Ectodermal cell (in vitro differentiated cells): ENCODE data around the gene DGKD.

Experiments
- H3K27ac ChIP-seq: 2 replicates; pipeline ENCODE4 v1.7.0; 2013; ENCODE audit warnings: mild to moderate bottlenecking, low read depth, low read length; ENCODE audit not compliant: insufficient read depth, poor library complexity, severe bottlenecking
- H3K27me3 ChIP-seq: 2 replicates; pipeline ENCODE4 v1.7.0; 2013; ENCODE audit warnings: mild to moderate bottlenecking, low read length; ENCODE audit not compliant: insufficient read depth, control insufficient read depth, poor library complexity, severe bottlenecking
- H3K36me3 ChIP-seq: one replicate; pipeline ENCODE4 v1.7.0; 2013; ENCODE audit warnings: low read length; ENCODE audit not compliant: control insufficient read depth, insufficient read depth
- H3K4me1 ChIP-seq: one replicate; pipeline ENCODE4 v1.7.0; 2013; ENCODE audit warnings: low read length; ENCODE audit not compliant: control insufficient read depth, insufficient read depth
- H3K4me3 ChIP-seq: 2 replicates; pipeline ENCODE4 v1.7.0; 2013; ENCODE audit warnings: low read depth, low read length, control low read depth; ENCODE audit not compliant: insufficient read depth
- H3K9me3 ChIP-seq: 2 replicates; pipeline ENCODE4 v1.7.0; 2013; ENCODE audit warnings: mild to moderate bottlenecking, low read length, moderate library complexity; ENCODE audit not compliant: control insufficient read depth
- WGBS, 2 experiments: methylation state at CpG; one replicate each; pipeline ENCODE4 v1.1.7; 2013; ENCODE audit warnings: missing lambda C conversion rate in 2 of 2; 5-methylcytosine and 5-hydroxymethylcytosine counted together

Gene DGKD

GRCh38 chr2:233456111-233456510 is 101.8 kb downstream of the DGKD start:
- no peak overlapping the region for H3K4me3 ChIP-seq
- no peaks in the 10 kb centered on the region for H3K9me3 ChIP-seq
- H3K4me1 ChIP-seq = no peaks in the 10 kb centered on the region
- H3K36me3 ChIP-seq = no peaks in the 10 kb centered on the region
- no peaks in the 10 kb centered on the region for H3K27me3 ChIP-seq
- WGBS, 2 experiments = 94 to 97% methylated on average over 11 of the region's 11 CpGs
- H3K27ac ChIP-seq = no peak overlapping the region

GRCh38 chr2:233456934-233457333 is 102.6 kb downstream of the DGKD start:
- no peaks in the 10 kb centered on the region for H3K4me1 ChIP-seq
- H3K27me3 ChIP-seq = no peaks in the 10 kb centered on the region
- 57 to 69% methylated on average over 3 to 5 of the region's 5 CpGs for WGBS, 2 experiments
- H3K4me3 ChIP-seq = no peak overlapping the region
- no peak overlapping the region for H3K27ac ChIP-seq
- H3K9me3 ChIP-seq = no peaks in the 10 kb centered on the region
- no peaks in the 10 kb centered on the region for H3K36me3 ChIP-seq

GRCh38 chr2:233457356-233457755 is 103.1 kb downstream of the DGKD start:
- Histone ChIP-seq H3K36me3 (no peaks in the 10 kb centered on the region), H3K27me3 (no peaks in the 10 kb centered on the region), H3K4me1 (no peaks in the 10 kb centered on the region), H3K27ac (no peak overlapping the region), H3K9me3 (no peaks in the 10 kb centered on the region), H3K4me3 (no peak overlapping the region)
- WGBS, 2 experiments = 94 to 97% methylated on average over 5 of the region's 5 CpGs

- H3K4me3 ChIP-seq = no peak overlapping the region
- H3K27ac ChIP-seq = no peak overlapping the region
- H3K36me3 ChIP-seq = no peaks in the 10 kb centered on the region
- H3K4me1 ChIP-seq = no peaks in the 10 kb centered on the region
- WGBS, 2 experiments = 94 to 95% methylated on average over 20 of the region's 20 CpGs
- H3K27me3 ChIP-seq = no peaks in the 10 kb centered on the region
- no peaks in the 10 kb centered on the region for H3K9me3 ChIP-seq
Measured at GRCh38 chr2:233458031-233458610, 103.8 kb downstream of the DGKD start.

GRCh38 chr2:233458826-233459225 is 104.5 kb downstream of the DGKD start:
- Histone ChIP-seq H3K9me3 (no peaks in the 10 kb centered on the region), H3K27ac (no peak overlapping the region), H3K4me3 (no peak overlapping the region), H3K4me1 (no peaks in the 10 kb centered on the region), H3K36me3 (no peaks in the 10 kb centered on the region), H3K27me3 (no peaks in the 10 kb centered on the region)
- 94 to 96% methylated on average over 8 of the region's 8 CpGs for WGBS, 2 experiments

- no peaks in the 10 kb centered on the region for H3K36me3 ChIP-seq
- H3K4me1 ChIP-seq = no peaks in the 10 kb centered on the region
- no peak overlapping the region for H3K27ac ChIP-seq
- H3K4me3 ChIP-seq = no peak overlapping the region
- H3K27me3 ChIP-seq = no peaks in the 10 kb centered on the region
- no peaks in the 10 kb centered on the region for H3K9me3 ChIP-seq
- WGBS, 2 experiments = 95% methylated on average over 10 of the region's 10 CpGs
Measured at GRCh38 chr2:233459426-233459825, 105.1 kb downstream of the DGKD start.

- Histone ChIP-seq H3K4me1 (no peaks in the 10 kb centered on the region), H3K27me3 (no peaks in the 10 kb centered on the region), H3K9me3 (no peaks in the 10 kb centered on the region), H3K36me3 (no peaks in the 10 kb centered on the region), H3K27ac (no peak overlapping the region), H3K4me3 (no peak overlapping the region)
- 89 to 93% methylated on average over 32 of the region's 32 CpGs for WGBS, 2 experiments
Measured at GRCh38 chr2:233460726-233461441, 106.6 kb downstream of the DGKD start.

GRCh38 chr2:233461481-233461891 is 107.2 kb downstream of the DGKD start:
- 91 to 92% methylated on average over 8 of the region's 8 CpGs for WGBS, 2 experiments
- Histone ChIP-seq H3K4me3 (no peak overlapping the region), H3K27ac (no peak overlapping the region), H3K4me1 (no peaks in the 10 kb centered on the region), H3K36me3 (no peaks in the 10 kb centered on the region), H3K27me3 (no peaks in the 10 kb centered on the region), H3K9me3 (no peaks in the 10 kb centered on the region)

- 93 to 94% methylated on average over 25 of the region's 25 CpGs for WGBS, 2 experiments
- H3K36me3 ChIP-seq = no peaks in the 10 kb centered on the region
- no peaks in the 10 kb centered on the region for H3K9me3 ChIP-seq
Measured at GRCh38 chr2:233462202-233462785, 108.0 kb downstream of the DGKD start.

GRCh38 chr2:233462826-233463470 is 108.7 kb downstream of the DGKD start:
- Histone ChIP-seq H3K4me3 (no peak overlapping the region), H3K27ac (no peak overlapping the region), H3K9me3 (no peaks in the 10 kb centered on the region), H3K4me1 (no peaks in the 10 kb centered on the region), H3K36me3 (no peaks in the 10 kb centered on the region), H3K27me3 (no peaks in the 10 kb centered on the region)
- WGBS, 2 experiments = 93% methylated on average over 21 of the region's 21 CpGs

More at GRCh38 chr2:233462202-233462785, 108.0 kb downstream of the DGKD start:
- Histone ChIP-seq H3K4me3 (no peak overlapping the region), H3K27ac (no peak overlapping the region), H3K27me3 (no peaks in the 10 kb centered on the region), H3K4me1 (no peaks in the 10 kb centered on the region)
